PFSK-1 (cell line): ENCODE results near the gene PHF13.

Experiments
- FOXP2 ChIP-seq: optimal IDR thresholded peaks from 2 replicates; pipeline ENCODE3; 2011; ENCODE audit warnings: borderline replicate concordance, control low read depth, inconsistent platforms; ENCODE audit not compliant: insufficient read depth; ENCODE audit errors: extremely low read length, extremely low read depth
- POLR2AphosphoS5 ChIP-seq: IDR thresholded peaks from 2 replicates; pipeline ENCODE4 v1.6.1; 2012; ENCODE audit warnings: low read depth, mild to moderate bottlenecking, control low read depth, low read length, moderate library complexity
- SIN3A ChIP-seq: IDR thresholded peaks from 2 replicates; pipeline ENCODE4 v1.6.1; 2012; ENCODE audit warnings: mild to moderate bottlenecking, low read length, moderate library complexity, borderline replicate concordance; ENCODE audit not compliant: insufficient read depth
- TAF1 ChIP-seq: IDR thresholded peaks from 2 replicates; pipeline ENCODE4 v1.6.1; 2012; ENCODE audit warnings: low read length, control low read depth, borderline replicate concordance; ENCODE audit not compliant: insufficient read depth
- TF ChIP-seq, protein P1 (sequence below), 2 experiments: IDR thresholded peaks; 2 replicates each; pipeline versions ENCODE4 v1.6.1 to v1.8.0; 2011 to 2012; ENCODE audit warnings: low read depth in 2 of 2, low read length in 2 of 2, control low read depth in 1 of 2, inconsistent platforms in 1 of 2, mild to moderate bottlenecking in 1 of 2, moderate library complexity in 1 of 2; ENCODE audit not compliant: insufficient read depth in 1 of 2

The PHF13 gene

GRCh38 chr1:6627841-6628545 is 14.5 kb downstream of the PHF13 start:
- no peak for TF ChIP-seq FOXP2
- no peak for TF ChIP-seq TAF1
- TF ChIP-seq, protein P1, sequence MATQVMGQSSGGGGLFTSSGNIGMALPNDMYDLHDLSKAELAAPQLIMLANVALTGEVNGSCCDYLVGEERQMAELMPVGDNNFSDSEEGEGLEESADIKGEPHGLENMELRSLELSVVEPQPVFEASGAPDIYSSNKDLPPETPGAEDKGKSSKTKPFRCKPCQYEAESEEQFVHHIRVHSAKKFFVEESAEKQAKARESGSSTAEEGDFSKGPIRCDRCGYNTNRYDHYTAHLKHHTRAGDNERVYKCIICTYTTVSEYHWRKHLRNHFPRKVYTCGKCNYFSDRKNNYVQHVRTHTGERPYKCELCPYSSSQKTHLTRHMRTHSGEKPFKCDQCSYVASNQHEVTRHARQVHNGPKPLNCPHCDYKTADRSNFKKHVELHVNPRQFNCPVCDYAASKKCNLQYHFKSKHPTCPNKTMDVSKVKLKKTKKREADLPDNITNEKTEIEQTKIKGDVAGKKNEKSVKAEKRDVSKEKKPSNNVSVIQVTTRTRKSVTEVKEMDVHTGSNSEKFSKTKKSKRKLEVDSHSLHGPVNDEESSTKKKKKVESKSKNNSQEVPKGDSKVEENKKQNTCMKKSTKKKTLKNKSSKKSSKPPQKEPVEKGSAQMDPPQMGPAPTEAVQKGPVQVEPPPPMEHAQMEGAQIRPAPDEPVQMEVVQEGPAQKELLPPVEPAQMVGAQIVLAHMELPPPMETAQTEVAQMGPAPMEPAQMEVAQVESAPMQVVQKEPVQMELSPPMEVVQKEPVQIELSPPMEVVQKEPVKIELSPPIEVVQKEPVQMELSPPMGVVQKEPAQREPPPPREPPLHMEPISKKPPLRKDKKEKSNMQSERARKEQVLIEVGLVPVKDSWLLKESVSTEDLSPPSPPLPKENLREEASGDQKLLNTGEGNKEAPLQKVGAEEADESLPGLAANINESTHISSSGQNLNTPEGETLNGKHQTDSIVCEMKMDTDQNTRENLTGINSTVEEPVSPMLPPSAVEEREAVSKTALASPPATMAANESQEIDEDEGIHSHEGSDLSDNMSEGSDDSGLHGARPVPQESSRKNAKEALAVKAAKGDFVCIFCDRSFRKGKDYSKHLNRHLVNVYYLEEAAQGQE (IDR thresholded peaks at IDR 0.05; ENCODE audit: insufficient read depth in 1 of 2, low read depth in 2 of 2, low read length in 2 of 2): no peak
- TF ChIP-seq SIN3A: no peak
- no peak for TF ChIP-seq POLR2AphosphoS5

GRCh38 chr1:6628971-6629479 is 15.5 kb downstream of the PHF13 start:
- no peak for TF ChIP-seq FOXP2
- TF ChIP-seq, protein P1 (IDR thresholded peaks at IDR 0.05; ENCODE audit: insufficient read depth in 1 of 2, low read depth in 2 of 2, low read length in 2 of 2): no peak
- no peak for TF ChIP-seq POLR2AphosphoS5
- no peak for TF ChIP-seq TAF1
- TF ChIP-seq SIN3A: no peak

DNA sequence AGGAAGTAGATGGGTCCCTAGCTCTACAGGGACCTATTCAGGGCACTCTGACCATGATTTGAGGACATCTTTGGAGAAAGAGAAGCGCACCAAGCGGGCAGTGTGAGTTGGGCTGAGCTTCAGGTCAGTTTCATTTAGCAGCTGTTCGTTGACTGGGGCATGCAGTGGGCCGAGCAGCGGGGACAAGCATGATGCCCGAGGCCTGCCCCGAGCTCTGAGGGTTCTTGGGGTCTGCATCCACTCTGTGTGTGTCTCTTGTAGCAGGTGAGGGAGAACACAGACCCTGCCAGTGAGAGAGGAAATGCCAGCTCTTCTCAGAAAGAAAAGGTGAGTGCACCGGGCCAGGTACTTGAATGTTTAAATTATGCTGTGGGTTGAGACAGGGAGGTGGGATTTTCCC is 16.5 kb downstream of the PHF13 start:
- TF ChIP-seq FOXP2 (no peak), POLR2AphosphoS5 (no peak), SIN3A (no peak), TAF1 (no peak)
- TF ChIP-seq, protein P1 (IDR thresholded peaks at IDR 0.05; ENCODE audit: insufficient read depth in 1 of 2, low read depth in 2 of 2, low read length in 2 of 2): no peak

DNA sequence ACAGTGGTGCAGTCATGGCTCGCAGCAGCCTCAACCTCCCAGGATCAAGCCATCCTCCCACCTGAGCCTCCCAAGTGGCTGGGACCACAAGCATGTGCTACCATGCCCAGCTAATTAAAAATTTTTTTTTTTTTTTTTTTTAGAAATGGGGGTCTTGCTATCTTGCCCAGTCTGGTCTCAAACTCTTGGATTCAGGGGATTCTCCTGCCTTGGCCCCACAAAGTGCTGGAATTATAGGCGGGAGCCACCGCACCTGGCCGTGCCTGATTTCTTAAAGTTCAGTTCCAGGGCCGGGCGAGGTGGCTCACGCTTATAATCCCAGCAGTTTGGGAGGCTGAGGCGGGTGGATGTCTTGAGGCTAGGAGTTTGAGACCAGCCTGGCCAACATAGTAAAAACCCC is 17.5 kb downstream of the PHF13 start:
- TF ChIP-seq, protein P1 (IDR thresholded peaks at IDR 0.05; ENCODE audit: insufficient read depth in 1 of 2, low read depth in 2 of 2, low read length in 2 of 2): no peak
- no peak for TF ChIP-seq POLR2AphosphoS5
- TF ChIP-seq FOXP2: no peak
- no peak for TF ChIP-seq TAF1
- no peak for TF ChIP-seq SIN3A
